Left colon (tissue), 2 donors: ENCODE measurements around the gene TAGLN. TPM values are rescaled to one million over a fixed set of nuclear protein-coding genes. Genes with fewer than 3 reads are reported as not detected.

Experiments used
- ATAC-seq: fragments of 200-7000 bp; cut with Tn5 transposase; one replicate; pipeline ENCODE4 v1.9.1; 2020; ENCODE audit warnings: mild to moderate bottlenecking, moderate library complexity
- DNase-seq, 2 donors: peaks; one replicate each; pipeline ENCODE4 v3.0.0-alpha.2; 2020
- intact Hi-C, 2 donors: fragments of 100-400 bp; cut with DNase I in 1 of 2; cut with micrococcal nuclease in 1 of 2; formaldehyde crosslinking; loops; one replicate each; pipeline versions ENCODE4 v1.11.2 to v1.14.0; 2022; cut with DNase I, micrococcal nuclease
- long read RNA-seq: library from polyadenylated mRNA; unstranded; transcript quantifications from one replicate; pipeline ENCODE4 v2.0.0, GENCODE V29; 2021
- total RNA-seq, 2 donors: library from RNA; stranded (reverse); fragmentation: NEBNext Ultra II Directional; extraction: Animal tissue kit (Norgen Biotek cat#: 25700); gene quantifications; one replicate each; pipeline ENCODE4 v1.2.1, GENCODE V29; 2021
- donor health status: DM: no; HTN: no; CAD: no.
- donor health status: DM: yes; HTN: yes; CAD: no.

The TAGLN gene
- 100 to 1,000 TPM in 1 of 2 donors, 10 to 100 TPM in 1; 64.6 to 747 TPM for total RNA-seq
- long read RNA-seq, transcript TAGLN-202 (5 exons, 928 nt) = major isoform, 55 of 60 reads
- long read RNA-seq, partial matches to known transcripts = 2 of 60 reads
- long read RNA-seq, other reads (novel, unspliced or antisense) = 1 of 60 reads

- DNase-seq = peak; percentile 53 to 83
- intact Hi-C loops = no loop called here
- peak; percentile 7 for ATAC-seq
Observed at GRCh38 chr11:117199053-117199915, at the start of gene TAGLN. TSS of gene TAGLN (plus strand) at chr11:117199370. CDS start at chr11:117203014, 3,644 bp downstream.

GRCh38 chr11:117152066-117152465, 47.1 kb upstream of the TAGLN start:
- ATAC-seq = no peak
- intact Hi-C loops = no loop called here
- DNase-seq = no peak

GRCh38 chr11:117154468-117154867, 44.7 kb upstream of the TAGLN start:
- DNase-seq = no peak
- ATAC-seq = no peak
- intact Hi-C loops = no loop called here

DNA sequence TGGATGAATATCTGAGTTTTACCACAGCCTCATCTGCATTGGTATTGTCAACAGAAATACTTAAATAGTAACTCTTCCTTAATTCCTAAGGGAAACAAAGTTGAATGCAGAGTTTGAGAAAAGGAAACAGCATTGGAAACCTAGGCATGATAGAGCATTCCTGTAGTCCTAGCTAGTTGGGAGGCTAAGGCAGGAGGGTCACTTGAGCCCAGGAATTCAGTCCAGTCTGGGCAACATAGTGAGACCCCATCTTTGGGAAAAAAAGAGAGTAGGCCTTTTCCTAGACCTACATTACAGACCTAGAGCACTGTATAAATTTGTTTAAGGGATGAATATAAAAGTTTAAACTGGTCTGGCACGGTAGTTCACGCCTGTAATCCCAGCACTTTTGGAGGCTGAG, 41.7 kb upstream of the TAGLN start:
- DNase-seq (no peak), ATAC-seq (no peak)
- intact Hi-C loops = no loop called here

DNA sequence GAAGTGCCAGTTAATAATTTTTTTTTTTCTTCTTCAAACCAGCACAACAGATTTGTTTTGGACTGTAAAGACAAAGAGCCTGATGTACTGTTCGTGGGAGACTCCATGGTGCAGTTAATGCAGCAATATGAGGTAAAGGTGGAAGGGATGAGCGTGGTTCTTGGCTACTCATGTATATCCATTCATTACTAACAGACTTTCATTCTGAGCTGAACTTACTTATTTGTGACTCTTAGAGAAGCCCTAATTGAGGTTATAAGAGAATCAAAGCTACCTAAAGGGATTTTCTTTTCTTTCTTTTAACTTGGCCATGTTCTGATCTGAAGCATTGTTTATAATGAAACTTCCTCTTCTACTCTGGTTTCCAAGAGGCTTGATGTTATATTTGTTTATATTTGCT, 39.3 kb upstream of the TAGLN start:
- no peak for ATAC-seq
- intact Hi-C loops = no loop called here

GRCh38 chr11:117160826-117161225, 38.3 kb upstream of the TAGLN start:
- no peak for ATAC-seq
- intact Hi-C loops = no loop called here
- no peak for DNase-seq

More for the DNA sequence above, 39.3 kb upstream of the TAGLN start:
- no peak for DNase-seq

DNA sequence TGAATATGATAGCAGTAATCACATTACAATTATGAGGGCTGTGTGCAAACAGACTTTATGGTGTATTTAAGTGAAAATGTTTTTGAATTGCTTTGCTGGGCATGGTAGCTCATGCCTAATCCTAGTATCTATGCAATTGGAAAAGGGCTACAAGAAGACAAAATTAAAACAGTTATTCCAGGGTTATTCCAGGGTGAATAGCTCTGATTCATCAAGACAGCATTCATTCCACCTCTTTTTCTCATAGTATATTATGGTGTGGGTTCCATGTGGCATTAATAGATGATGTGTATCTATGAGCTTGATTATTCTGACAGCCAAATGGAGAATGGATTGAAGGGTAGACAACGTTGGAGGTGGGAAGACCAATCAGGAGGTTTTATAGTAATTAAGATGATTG, 32.7 kb upstream of the TAGLN start:
- no peak for ATAC-seq
- no peak for DNase-seq
- intact Hi-C loops = no loop called here

DNA sequence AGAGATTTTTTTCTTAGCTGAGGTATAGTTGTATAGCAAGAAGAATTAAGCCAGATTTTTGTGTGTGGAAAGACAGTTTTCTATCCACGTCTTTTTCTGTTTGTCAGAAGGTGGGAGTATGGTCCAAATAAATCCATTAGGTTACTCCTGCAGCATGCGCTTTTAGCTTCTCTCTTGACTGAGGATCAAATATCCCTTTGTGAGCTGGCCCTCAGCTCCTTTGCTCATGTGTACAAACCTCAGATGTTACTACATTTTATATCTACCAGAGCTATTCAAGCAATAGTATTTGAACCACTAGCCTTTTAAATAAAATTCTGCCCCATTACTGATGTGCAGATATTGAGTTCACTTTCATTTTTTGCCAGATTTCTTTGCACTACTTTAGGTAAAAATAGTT, 29.4 kb upstream of the TAGLN start:
- no peak for DNase-seq
- ATAC-seq = no peak
- intact Hi-C loops = no loop called here

- intact Hi-C loops = no loop called here
- DNase-seq (no peak), ATAC-seq (no peak)
Observed at GRCh38 chr11:117170210-117170609, 29.0 kb upstream of the TAGLN start.

- no peak for ATAC-seq
- intact Hi-C loops = no loop called here
- no peak for DNase-seq
Observed at GRCh38 chr11:117171007-117171403, 28.2 kb upstream of the TAGLN start.

GRCh38 chr11:117171404-117172061, 27.6 kb upstream of the TAGLN start:
- ATAC-seq (peak; percentile 12), DNase-seq (no peak)
- intact Hi-C loops = no loop called here

DNA sequence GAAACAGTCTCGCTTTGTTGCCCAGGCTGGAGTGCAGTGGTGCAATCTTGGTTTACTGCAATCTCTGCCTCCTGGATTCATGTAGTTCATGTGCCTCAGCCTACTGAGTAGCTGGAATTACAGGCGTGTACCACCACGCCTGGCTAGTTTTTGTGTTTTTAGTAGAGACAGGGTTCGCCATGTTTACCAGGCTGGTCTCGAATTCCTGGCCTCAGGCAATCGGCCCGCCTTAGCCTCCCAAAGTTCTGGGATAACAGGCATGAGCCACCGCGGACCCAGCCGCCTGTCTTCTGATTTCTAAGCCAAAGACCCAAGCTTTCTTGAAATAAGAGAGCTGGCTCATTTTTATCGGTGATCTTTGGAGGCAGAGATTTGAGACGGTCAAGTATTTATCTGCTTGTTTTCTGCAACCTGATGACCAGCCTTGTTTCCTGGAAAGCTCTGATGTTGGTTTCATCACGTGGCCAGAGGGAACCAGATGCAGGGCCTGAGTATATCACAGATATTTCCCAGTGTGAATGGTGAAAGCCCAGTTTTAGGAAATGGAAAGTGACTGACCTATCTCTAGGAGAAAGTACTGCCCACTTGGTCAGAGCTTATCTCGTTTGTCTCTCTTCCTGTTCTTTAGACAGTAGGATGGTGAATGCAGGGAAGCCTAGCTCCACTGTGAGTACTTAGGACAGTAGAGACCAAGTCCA, 26.3 kb upstream of the TAGLN start:
- intact Hi-C loops = no loop called here
- DNase-seq = no peak
- ATAC-seq = no peak

GRCh38 chr11:117175104-117175503, 24.1 kb upstream of the TAGLN start:
- ATAC-seq = no peak
- intact Hi-C loops = no loop called here
- no peak for DNase-seq

DNA sequence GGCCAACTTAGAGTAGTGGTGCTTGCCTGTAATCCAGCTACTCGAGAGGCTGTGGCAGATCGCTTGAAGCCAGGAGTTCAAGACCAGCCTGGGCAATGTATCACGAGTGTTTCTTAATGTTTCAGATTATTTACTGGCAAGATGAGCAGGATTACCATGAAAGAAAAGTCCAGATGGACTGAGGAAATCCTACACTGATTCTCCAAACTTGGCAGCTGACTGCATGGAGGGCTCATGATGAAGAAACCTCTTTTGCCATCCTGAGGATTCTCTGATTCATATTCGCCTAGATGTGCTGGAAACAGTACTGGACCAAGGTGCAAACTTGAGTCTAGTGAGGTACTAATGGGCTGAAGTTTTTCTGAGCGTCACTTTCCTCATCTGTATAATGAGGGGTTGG, 23.4 kb upstream of the TAGLN start:
- DNase-seq = no peak
- intact Hi-C loops = no loop called here
- ATAC-seq = no peak

DNA sequence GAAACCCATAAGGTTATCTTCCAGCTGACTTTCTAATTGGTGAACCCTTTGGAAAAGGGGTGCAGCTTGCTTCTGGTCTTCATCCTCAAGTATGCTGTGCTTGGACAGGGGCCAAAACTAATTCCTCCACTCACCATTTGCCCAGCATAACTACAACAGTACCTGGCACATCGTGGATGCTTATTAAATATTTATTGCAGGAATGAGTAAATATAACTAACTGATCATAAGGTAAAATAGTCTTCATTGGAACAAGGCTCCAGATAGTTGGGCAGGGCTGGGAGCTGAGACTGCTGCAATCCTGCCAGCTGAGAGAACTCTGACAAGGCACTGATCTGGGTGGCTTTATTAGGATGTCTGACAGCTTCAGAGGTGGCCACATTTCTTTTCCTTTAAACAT, 23.0 kb upstream of the TAGLN start:
- intact Hi-C loops = no loop called here
- DNase-seq (no peak), ATAC-seq (no peak)

DNA sequence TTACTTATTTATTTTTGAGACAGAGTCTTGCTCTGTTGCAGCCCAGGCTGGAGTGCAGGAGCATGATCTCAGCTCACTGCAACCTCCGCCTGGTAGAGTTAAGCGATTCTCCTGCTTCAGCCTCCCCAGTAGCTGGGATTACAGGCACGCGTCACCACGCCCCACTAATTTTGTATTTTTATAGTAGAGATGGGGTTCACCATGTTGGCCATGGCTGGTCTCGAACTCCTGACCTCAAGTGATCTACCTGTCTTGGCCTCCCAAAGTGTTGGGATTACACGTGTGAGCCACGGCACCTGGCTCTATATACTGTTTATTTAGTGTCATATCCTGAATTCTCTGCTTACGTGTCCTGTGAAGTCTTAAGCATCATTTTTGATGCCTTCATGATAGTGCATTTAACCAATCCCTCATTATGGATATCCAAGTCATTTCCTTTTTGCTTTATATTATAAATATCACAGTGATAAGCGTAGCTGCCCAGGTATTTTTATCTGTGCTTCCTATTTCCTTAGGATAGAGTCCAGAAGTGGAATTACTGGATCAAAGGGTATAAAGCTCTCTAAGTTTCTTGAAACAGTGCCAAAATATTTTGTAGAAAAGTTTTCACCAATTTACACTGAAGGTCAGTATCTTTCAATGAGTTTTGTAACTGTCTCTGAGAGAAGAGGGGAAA, 21.5 kb upstream of the TAGLN start:
- intact Hi-C loops = no loop called here
- DNase-seq = no peak
- peak; percentile 39 for ATAC-seq

DNA sequence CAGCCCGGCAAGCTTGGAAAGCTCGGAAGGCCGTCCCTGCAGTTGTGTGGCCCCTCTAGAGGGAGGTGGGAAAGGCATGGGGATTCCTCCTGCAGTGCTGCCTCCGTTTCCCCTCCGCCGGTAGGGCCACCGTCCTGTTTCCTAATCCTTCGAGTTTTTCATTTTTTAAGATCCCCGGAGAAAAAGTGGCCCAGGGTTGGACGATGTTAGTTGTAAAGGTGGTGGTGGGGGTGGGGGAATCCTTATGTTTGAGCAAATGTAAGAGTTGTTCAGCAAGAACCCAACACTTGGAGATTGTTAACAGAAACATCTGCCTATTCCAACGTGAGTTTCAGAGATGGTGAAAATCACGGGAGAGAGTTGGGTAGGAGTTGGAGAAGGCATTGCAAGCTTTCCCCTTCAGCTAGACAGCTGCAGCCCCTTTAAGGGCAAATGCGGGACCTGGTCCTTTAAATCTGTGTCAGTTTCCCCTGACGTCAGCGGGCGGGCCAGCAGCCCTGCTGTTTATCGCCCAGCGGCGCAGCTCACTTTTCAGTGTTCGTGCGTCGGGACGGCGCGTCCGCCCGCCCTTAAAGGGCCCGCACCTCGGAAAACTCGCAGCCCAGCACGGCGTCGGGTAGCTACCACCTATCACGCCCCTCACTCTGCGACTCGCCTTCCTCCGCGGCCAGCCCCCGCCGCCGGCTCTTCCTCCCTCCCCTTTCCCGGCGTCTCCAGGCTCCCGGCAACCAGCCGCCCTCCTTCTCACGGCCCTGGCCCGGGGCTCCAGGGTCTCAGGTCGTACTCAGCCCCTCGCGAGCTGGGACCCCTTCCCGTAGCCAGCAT, 20.7 kb upstream of the TAGLN start, which contains the start of gene SIDT2:
Gene SIDT2, plus strand, starts transcription at position 534 of the 825 bp plus-strand sequence. CDS start 521 bp downstream, outside the sequence.
- DNase-seq = peak; percentile 97 to 98
- ATAC-seq = peak; percentile 84
- intact Hi-C loops = no loop called here
